Testis (tissue), 3 donors: ENCODE measurements around the gene AKIP1. TPM values are rescaled to one million over a fixed set of nuclear protein-coding genes. Genes with fewer than 3 reads are reported as not detected.

ENCODE experiments used
- DNase-seq: peaks from one replicate; pipeline ENCODE4 v3.0.0-alpha.2; 2019
- H3K27ac ChIP-seq, 2 donors: fragments of 200-600 bp; sonication (generic); one replicate each; pipeline ENCODE4 v1.5.1; 2019
- H3K27me3 ChIP-seq: fragments of 200-600 bp; sonication (generic); one replicate; pipeline ENCODE4 v1.5.1; 2019
- H3K36me3 ChIP-seq: fragments of 200-600 bp; sonication (generic); one replicate; pipeline ENCODE4 v1.5.1; 2017; ENCODE audit warnings: low read depth; ENCODE audit errors: missing control alignments
- H3K4me1 ChIP-seq: fragments of 200-600 bp; sonication (generic); one replicate; pipeline ENCODE4 v1.5.1; 2019
- H3K4me3 ChIP-seq, 2 donors: fragments of 200-600 bp; sonication (generic); one replicate each; pipeline ENCODE4 v1.5.1; 2017 to 2019
- H3K9me3 ChIP-seq: fragments of 200-600 bp; sonication (generic); one replicate; pipeline ENCODE4 v1.5.1; 2017
- POLR2A ChIP-seq: fragments of 450-650 bp; IDR thresholded peaks from one replicate; pipeline ENCODE4 v1.6.1; 2017; ENCODE audit warnings: antibody characterized with exemption, mild to moderate bottlenecking, moderate library complexity
- WGBS, 2 donors: methylation state at CpG; one replicate each; pipeline ENCODE4 v1.1.5; 2018; 5-methylcytosine and 5-hydroxymethylcytosine counted together
- intact Hi-C: fragments of 100-400 bp; cut with DNase I; formaldehyde crosslinking; loops from one replicate; pipeline ENCODE4 v1.15.1; 2023; ENCODE audit warnings: low total_unique reads
- polyA plus RNA-seq: library from polyadenylated mRNA; stranded (reverse); fragments of 350-450 nt; fragmentation: Illumina TruSeq; extraction: RNeasy Lipid Tissue Mini Kit (QIAGEN cat#74804); gene quantifications from one replicate; pipeline ENCODE4 v1.2.3, GENCODE V29; 2014; ENCODE audit warnings: low read depth, low replicate concordance; ENCODE audit not compliant: insufficient read depth
- total RNA-seq, 2 donors: library from RNA; depleted of rRNA; stranded (reverse); fragments of >200 nt; gene quantifications; one replicate each; pipeline ENCODE4 v1.2.3, GENCODE V29; 2016
- TF ChIP-seq, protein P1 (sequence below), 3 experiments: fragments of 450-650 bp in 2 of 3; fragments of 200-600 bp in 1 of 3; sonication (generic) in 1 of 3; IDR thresholded peaks; one replicate each; pipeline ENCODE4 v1.5.1; 2016 to 2019; ENCODE audit warnings: antibody characterized with exemption in 3 of 3, mild to moderate bottlenecking in 2 of 3, moderate library complexity in 1 of 3

AKIP1 gene
- total and polyA plus RNA-seq, 3 donors from 2014 or later = 30.9 to 40.4 (median 38.5) TPM

DNA sequence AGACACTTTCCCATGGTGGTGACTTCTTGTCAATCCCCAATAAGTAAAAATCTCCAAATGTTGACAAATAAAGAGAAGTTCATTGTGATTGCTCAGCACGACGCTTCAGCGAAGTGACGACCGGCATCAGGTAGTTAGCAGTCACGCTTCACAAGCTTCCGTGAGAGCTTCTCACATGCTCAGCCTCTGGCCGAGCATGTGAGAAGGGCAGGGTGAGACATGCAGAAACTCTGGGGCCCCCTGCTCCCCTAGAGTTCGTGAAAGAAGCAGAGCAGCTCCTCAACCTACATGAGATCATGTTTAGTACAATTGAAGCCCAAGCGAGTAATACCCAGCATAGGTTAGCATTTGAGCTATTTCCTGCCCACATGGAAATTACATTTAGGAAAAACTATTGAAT is 26.2 kb downstream of the AKIP1 start:
- no peak overlapping the region for H3K27ac ChIP-seq
- no peak overlapping the region for H3K4me3 ChIP-seq
- no peaks in the 10 kb centered on the region for H3K36me3 ChIP-seq
- H3K27me3 ChIP-seq = no peaks in the 10 kb centered on the region
- no peaks in the 10 kb centered on the region for H3K4me1 ChIP-seq
- intact Hi-C loops = no loop called here
- 67 to 76% methylated on average over 10 of the region's 10 CpGs for WGBS, 2 donors
- DNase-seq = no peak
- H3K9me3 ChIP-seq = no peaks in the 10 kb centered on the region
- TF ChIP-seq POLR2A = no peak
- TF ChIP-seq, protein P1, sequence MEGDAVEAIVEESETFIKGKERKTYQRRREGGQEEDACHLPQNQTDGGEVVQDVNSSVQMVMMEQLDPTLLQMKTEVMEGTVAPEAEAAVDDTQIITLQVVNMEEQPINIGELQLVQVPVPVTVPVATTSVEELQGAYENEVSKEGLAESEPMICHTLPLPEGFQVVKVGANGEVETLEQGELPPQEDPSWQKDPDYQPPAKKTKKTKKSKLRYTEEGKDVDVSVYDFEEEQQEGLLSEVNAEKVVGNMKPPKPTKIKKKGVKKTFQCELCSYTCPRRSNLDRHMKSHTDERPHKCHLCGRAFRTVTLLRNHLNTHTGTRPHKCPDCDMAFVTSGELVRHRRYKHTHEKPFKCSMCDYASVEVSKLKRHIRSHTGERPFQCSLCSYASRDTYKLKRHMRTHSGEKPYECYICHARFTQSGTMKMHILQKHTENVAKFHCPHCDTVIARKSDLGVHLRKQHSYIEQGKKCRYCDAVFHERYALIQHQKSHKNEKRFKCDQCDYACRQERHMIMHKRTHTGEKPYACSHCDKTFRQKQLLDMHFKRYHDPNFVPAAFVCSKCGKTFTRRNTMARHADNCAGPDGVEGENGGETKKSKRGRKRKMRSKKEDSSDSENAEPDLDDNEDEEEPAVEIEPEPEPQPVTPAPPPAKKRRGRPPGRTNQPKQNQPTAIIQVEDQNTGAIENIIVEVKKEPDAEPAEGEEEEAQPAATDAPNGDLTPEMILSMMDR (IDR thresholded peaks at IDR 0.05) = no peak

DNA sequence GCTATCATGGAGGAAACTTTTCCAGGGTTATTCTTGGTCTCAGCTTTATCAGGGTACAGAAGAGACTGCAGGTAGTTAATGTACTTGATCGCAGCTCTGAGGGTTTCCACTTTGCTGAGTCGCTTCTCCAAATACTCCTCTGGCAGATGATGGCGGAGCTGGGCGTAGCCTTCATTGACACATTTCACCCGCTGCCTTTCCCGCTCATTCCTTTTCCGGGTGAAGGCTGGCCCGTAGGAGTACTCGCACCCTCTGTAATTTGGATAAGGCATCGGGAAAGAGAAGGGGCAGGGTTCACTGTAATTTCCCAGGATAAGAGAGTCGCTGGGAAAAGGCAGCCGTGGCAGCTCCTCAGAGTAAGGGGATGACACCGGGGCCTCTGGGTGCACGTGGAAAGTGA is 26.7 kb downstream of the AKIP1 start:
- no peak for TF ChIP-seq POLR2A
- TF ChIP-seq, protein P1 (IDR thresholded peaks at IDR 0.05) = no peak
- Histone ChIP-seq H3K4me3 (no peak overlapping the region), H3K27me3 (no peaks in the 10 kb centered on the region), H3K36me3 (no peaks in the 10 kb centered on the region), H3K4me1 (no peaks in the 10 kb centered on the region), H3K27ac (no peak overlapping the region), H3K9me3 (no peaks in the 10 kb centered on the region)
- intact Hi-C loops = no loop called here
- WGBS, 2 donors = 82 to 86% methylated on average over 13 to 14 of the region's 14 CpGs
- no peak for DNase-seq

GRCh38 chr11:8941341-8942103 is 30.5 kb downstream of the AKIP1 start:
- H3K27me3 ChIP-seq = no peaks in the 10 kb centered on the region
- H3K36me3 ChIP-seq = no peaks in the 10 kb centered on the region
- no peaks in the 10 kb centered on the region for H3K4me1 ChIP-seq
- no peaks in the 10 kb centered on the region for H3K9me3 ChIP-seq
- no peak overlapping the region for H3K27ac ChIP-seq
- no peak overlapping the region for H3K4me3 ChIP-seq
- no peak for TF ChIP-seq POLR2A
- TF ChIP-seq, protein P1 (IDR thresholded peaks at IDR 0.05) = no peak
- 56 to 64% methylated on average over 8 of the region's 8 CpGs for WGBS, 2 donors
- DNase-seq = no peak
- intact Hi-C loops = no loop called here

DNA sequence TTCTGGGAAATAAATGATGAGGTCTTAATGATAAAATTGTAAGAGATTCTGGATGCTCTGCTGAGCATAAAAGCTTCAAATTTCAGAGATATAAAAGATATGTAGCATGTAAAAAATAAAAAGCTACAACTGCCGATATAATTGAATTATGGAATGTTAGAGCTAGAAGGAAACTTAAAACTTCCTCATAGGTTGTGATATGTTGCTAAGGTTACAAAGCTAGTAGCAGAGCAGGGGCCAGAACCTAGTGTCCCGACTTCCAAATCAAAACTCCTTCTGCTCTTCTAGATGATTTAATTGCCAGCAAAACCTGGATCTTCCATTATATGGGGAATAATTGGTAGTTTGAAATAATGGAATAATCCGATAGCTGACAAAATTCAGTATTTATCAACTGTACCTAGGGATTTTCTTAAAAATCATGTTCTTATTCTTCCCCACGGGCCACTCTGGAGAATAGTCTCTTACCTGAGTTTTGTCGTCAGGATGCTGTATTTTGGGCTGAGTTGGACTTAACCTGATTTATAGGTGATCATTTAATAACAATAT is 31.6 kb downstream of the AKIP1 start, which contains the start of gene ASCL3:
TSS of gene ASCL3 (minus strand) at position 499 of the 549 bp plus-strand sequence. CDS start 4,855 bp downstream, outside the sequence.
- TF ChIP-seq, protein P1 (IDR thresholded peaks at IDR 0.05) = no peak
- TF ChIP-seq POLR2A = no peak
- intact Hi-C loops = no loop called here
- no peaks in the 10 kb centered on the region for H3K27me3 ChIP-seq
- no peak within 1 kb of the TSS for H3K4me3 ChIP-seq
- H3K9me3 ChIP-seq = no peaks in the 10 kb centered on the region
- DNase-seq = no peak
- no peaks in the 10 kb centered on the region for H3K4me1 ChIP-seq
- 67 to 74% methylated on average over 5 of the region's 5 CpGs for WGBS, 2 donors
- no peaks in the 10 kb centered on the region for H3K36me3 ChIP-seq
- H3K27ac ChIP-seq = no peak within 1 kb of the TSS
